PC-9 (cell line): ENCODE data around the gene NDC1. TPM values are rescaled to one million over a fixed set of nuclear protein-coding genes. Genes with fewer than 3 reads are reported as not detected.

Experiments
- BruUV-seq: library from RNA; stranded (reverse); fragments of 400-500 nt; replicated peaks from 2 replicates; lab custom pipeline; 2021; lab: Mats Ljungman, UMichigan
- CTCF ChIA-PET: fragments of 300-600 bp; sonication (Branson Sonifier 250); formaldehyde crosslinking; loops from one replicate; lab custom pipeline; 2022; ENCODE audit warnings: antibody characterized with exemption; lab: Charles Lee
- POLR2A ChIA-PET: fragments of 300-600 bp; sonication (Branson Sonifier 250); formaldehyde crosslinking; loops from one replicate; lab custom pipeline; 2022; ENCODE audit warnings: antibody characterized with exemption; ENCODE audit not compliant: unreplicated experiment; lab: Charles Lee
- DNase-seq, 2 experiments: peaks; one replicate each; pipeline versions ENCODE4 v3.0.0 to v3.0.0-alpha.2; 2015 to 2022; ENCODE audit warnings: mixed read lengths in 1 of 2
- H2AFZ ChIP-seq: fragments of 200-600 bp; sonication (generic); 2 replicates; pipeline ENCODE4 v1.8.1; 2017; ENCODE audit warnings: antibody characterized with exemption
- H3F3A ChIP-seq: fragments of 200-600 bp; sonication (generic); 2 replicates; pipeline ENCODE4 v1.8.1; 2017; ENCODE audit warnings: antibody characterized with exemption, mild to moderate bottlenecking, low read depth; ENCODE audit not compliant: insufficient read depth
- H3K27ac ChIP-seq: fragments of 200-600 bp; sonication (generic); 2 replicates; pipeline ENCODE4 v1.6.1; 2016; ENCODE audit warnings: mixed run types
- H3K27me3 ChIP-seq: fragments of 200-600 bp; sonication (generic); 2 replicates; pipeline ENCODE4 v1.6.1; 2016; ENCODE audit warnings: low read depth, mixed run types; ENCODE audit not compliant: insufficient read depth
- H3K36me3 ChIP-seq: fragments of 200-600 bp; sonication (generic); 2 replicates; pipeline ENCODE4 v1.6.1; 2016; ENCODE audit warnings: low read depth, mixed run types
- H3K4me1 ChIP-seq: fragments of 200-600 bp; sonication (generic); replicated peaks from 2 replicates; pipeline ENCODE4 v1.6.1; 2016; ENCODE audit warnings: mixed run types; ENCODE audit not compliant: insufficient read depth
- H3K4me2 ChIP-seq: fragments of 200-600 bp; sonication (generic); 2 replicates; pipeline ENCODE4 v1.6.1; 2017; ENCODE audit warnings: mixed run types
- H3K4me3 ChIP-seq: fragments of 200-600 bp; sonication (generic); 2 replicates; pipeline ENCODE4 v1.6.1; 2016; ENCODE audit warnings: mixed run types
- H3K79me2 ChIP-seq: fragments of 200-600 bp; sonication (generic); 2 replicates; pipeline ENCODE4 v1.6.1; 2017; ENCODE audit warnings: low read depth, mixed run types
- H3K9me2 ChIP-seq: fragments of 200-600 bp; sonication (generic); 2 replicates; pipeline ENCODE4 v1.8.1; 2017; ENCODE audit warnings: mild to moderate bottlenecking; ENCODE audit not compliant: insufficient read depth
- H3K9me3 ChIP-seq: fragments of 200-600 bp; sonication (generic); 2 replicates; pipeline ENCODE4 v1.8.1; 2016; ENCODE audit warnings: low read depth; ENCODE audit not compliant: insufficient read depth
- H4K20me1 ChIP-seq: fragments of 200-600 bp; sonication (generic); 2 replicates; pipeline ENCODE4 v1.8.1; 2017; ENCODE audit not compliant: insufficient read depth
- CTCF ChIP-seq: fragments of 200-600 bp; sonication (generic); conservative IDR thresholded peaks from 2 replicates; pipeline ENCODE4 v1.6.1; 2017; ENCODE audit warnings: mixed run types, antibody characterized with exemption, mild to moderate bottlenecking, moderate library complexity
- EZH2 ChIP-seq: fragments of 200-600 bp; sonication (generic); IDR thresholded peaks from 2 replicates; pipeline ENCODE4 v1.8.0; 2017; ENCODE audit warnings: antibody characterized with exemption, low read depth
- intact Hi-C: fragments of 100-400 bp; cut with micrococcal nuclease; formaldehyde crosslinking; loops from one replicate; pipeline ENCODE4 v1.10.0; 2022; ENCODE audit not compliant: unreplicated experiment
- total RNA-seq: library from RNA; stranded (reverse); gene quantifications from 2 replicates; pipeline ENCODE4 v1.2.3, GENCODE V29; 2021

Gene NDC1
- total RNA-seq, 1 experiment from 2014 or later: 47.6 TPM

- H3K4me1 ChIP-seq: no peaks in the 10 kb centered on the region
- no peak overlapping the region for H3K27ac ChIP-seq
- TF ChIP-seq CTCF (peak; percentile 39; the same call in 1 of the 2 replicates), EZH2 (no peak)
- no peak for DNase-seq
- intact Hi-C loops: no loop called here
- no peaks in the 10 kb centered on the region for H4K20me1 ChIP-seq
- no peaks in the 10 kb centered on the region for H3K9me2 ChIP-seq
- ChIA-PET CTCF (interaction anchor here (0.7 kb wide), 1 partner anchor 229 kb away, joined by 3 read pairs; no protein-coding TSS in a partner anchor), POLR2A (no interaction called here)
- BruUV-seq: no TSS peak
- no peaks in the 10 kb centered on the region for H3K79me2 ChIP-seq
- H2AFZ ChIP-seq: no peak overlapping the region
- H3K27me3 ChIP-seq: peaks cover 28% of the 10 kb centered on the region; the same call in 1 of the 2 replicates
- H3F3A ChIP-seq: no peaks in the 10 kb centered on the region
- H3K9me3 ChIP-seq: no peaks in the 10 kb centered on the region
- no peak overlapping the region for H3K4me2 ChIP-seq
- H3K36me3 ChIP-seq: no peaks in the 10 kb centered on the region
- H3K4me3 ChIP-seq: no peak overlapping the region
Measured at GRCh38 chr1:53715478-53715877, 122.6 kb downstream of the NDC1 start.

Other genes with a start within 250 kb of the NDC1 start
- not detected in 2 replicates for gene GLIS1, start 99.1 kb downstream of the NDC1 start, total RNA-seq
- 23.3 and 26.1 TPM in 2 replicates for gene YIPF1, start 51.5 kb upstream of the NDC1 start, total RNA-seq
- not detected in 2 replicates for gene DIO1, start 55.9 kb upstream of the NDC1 start, total RNA-seq
- 98.8 and 128 TPM in 2 replicates for gene IFT25, start 107.4 kb upstream of the NDC1 start, total RNA-seq
- gene LRRC42, start 108.1 kb upstream of the NDC1 start, total RNA-seq: 78.7 and 82.7 TPM in 2 replicates
- 1.6 TPM in 2 replicates for gene LDLRAD1, start 179.9 kb upstream of the NDC1 start, total RNA-seq
- gene TMEM59, start 214.9 kb upstream of the NDC1 start, total RNA-seq: 239 and 287 TPM in 2 replicates
- gene TCEANC2, start 215.3 kb upstream of the NDC1 start, total RNA-seq: 8.8 and 11.5 TPM in 2 replicates